Natural killer cell (primary cell): ENCODE measurements around the gene SF3A1. TPM values are rescaled to one million over a fixed set of nuclear protein-coding genes. Genes with fewer than 3 reads are reported as not detected.
A peak's percentile ranks its signal among the peaks of the same experiment; 100 is the strongest.

Experiments used
- ATAC-seq, 3 donors: fragments of 150-1000 bp in 2 of 3; fragments of 200-7000 bp in 1 of 3; cut with Tn5 transposase; 1 replicate in 1 of 3; 2 replicates in 2 of 3; pipeline ENCODE4 v1.10.0; 2021; ENCODE audit warnings: mild to moderate bottlenecking in 2 of 3, moderate library complexity in 2 of 3
- DNase-seq, 2 donors: peaks; one replicate each; pipeline versions ENCODE4 v3.0.0 to v3.0.0-alpha.2; 2013 to 2021; ENCODE audit warnings: mixed read lengths in 1 of 2
- H3K27ac ChIP-seq: one replicate; pipeline ENCODE4 v1.5.1; 2013; ENCODE audit warnings: mild to moderate bottlenecking, low read length
- H3K27me3 ChIP-seq: one replicate; pipeline ENCODE4 v1.6.1; 2013; ENCODE audit warnings: low read length; ENCODE audit not compliant: control insufficient read depth, insufficient read depth
- H3K36me3 ChIP-seq: one replicate; pipeline ENCODE4 v1.6.1; 2013; ENCODE audit warnings: low read length; ENCODE audit not compliant: control insufficient read depth, insufficient read depth
- H3K4me1 ChIP-seq: one replicate; pipeline ENCODE4 v1.6.1; 2013; ENCODE audit warnings: low read length; ENCODE audit not compliant: control insufficient read depth, insufficient read depth
- H3K4me3 ChIP-seq: one replicate; pipeline ENCODE4 v1.5.1; 2013; ENCODE audit warnings: low read length
- H3K9me3 ChIP-seq: one replicate; pipeline ENCODE4 v1.6.1; 2013; ENCODE audit warnings: low read length; ENCODE audit not compliant: control insufficient read depth, insufficient read depth
- H3K27ac Mint-ChIP-seq, 2 donors: one replicate each; pipeline ENCODE4 v1.8.0; 2022; ENCODE audit warnings: mild to moderate bottlenecking in 2 of 2, mixed read lengths in 2 of 2, moderate library complexity in 1 of 2
- H3K27me3 Mint-ChIP-seq, 2 donors: one replicate each; pipeline ENCODE4 v1.8.0; 2022; ENCODE audit warnings: low read depth in 2 of 2, mixed read lengths in 2 of 2
- H3K36me3 Mint-ChIP-seq: one replicate; pipeline ENCODE4 v1.8.0; 2022; ENCODE audit warnings: mixed read lengths
- H3K4me1 Mint-ChIP-seq, 2 donors: one replicate each; pipeline ENCODE4 v1.8.0; 2022; ENCODE audit warnings: mixed read lengths in 2 of 2
- H3K4me3 Mint-ChIP-seq: one replicate; pipeline ENCODE4 v1.8.0; 2022; ENCODE audit warnings: mild to moderate bottlenecking, moderate library complexity, mixed read lengths
- H3K9me3 Mint-ChIP-seq, 2 donors: one replicate each; pipeline ENCODE4 v1.8.0; 2022; ENCODE audit warnings: mixed read lengths in 2 of 2
- CTCF ChIP-seq: fragments of 200-600 bp; IDR thresholded peaks from one replicate; pipeline ENCODE4 v1.8.0; 2022; ENCODE audit warnings: antibody characterized with exemption
- WGBS: methylation state at CpG from one replicate; pipeline ENCODE4 v1.1.7; 2013; ENCODE audit warnings: missing lambda C conversion rate; ENCODE audit not compliant: insufficient coverage; 5-methylcytosine and 5-hydroxymethylcytosine counted together
- intact Hi-C: fragments of 100-400 bp; cut with micrococcal nuclease; formaldehyde crosslinking; loops from one replicate; pipeline ENCODE4 v1.14.2; 2022
- total RNA-seq, 4 donors: library from RNA; stranded (reverse); fragments of 120-200 nt in 1 of 4; gene quantifications; one replicate each; pipeline versions ENCODE4 v1.2.3 to v1.2.4, GENCODE V29; 2013 to 2022

Gene SF3A1
- total RNA-seq, 3 donors from 2014 or later (not counting 1 experiment from before 2014, with no cell fraction given) = 309 to 340 (median 319) TPM

DNA sequence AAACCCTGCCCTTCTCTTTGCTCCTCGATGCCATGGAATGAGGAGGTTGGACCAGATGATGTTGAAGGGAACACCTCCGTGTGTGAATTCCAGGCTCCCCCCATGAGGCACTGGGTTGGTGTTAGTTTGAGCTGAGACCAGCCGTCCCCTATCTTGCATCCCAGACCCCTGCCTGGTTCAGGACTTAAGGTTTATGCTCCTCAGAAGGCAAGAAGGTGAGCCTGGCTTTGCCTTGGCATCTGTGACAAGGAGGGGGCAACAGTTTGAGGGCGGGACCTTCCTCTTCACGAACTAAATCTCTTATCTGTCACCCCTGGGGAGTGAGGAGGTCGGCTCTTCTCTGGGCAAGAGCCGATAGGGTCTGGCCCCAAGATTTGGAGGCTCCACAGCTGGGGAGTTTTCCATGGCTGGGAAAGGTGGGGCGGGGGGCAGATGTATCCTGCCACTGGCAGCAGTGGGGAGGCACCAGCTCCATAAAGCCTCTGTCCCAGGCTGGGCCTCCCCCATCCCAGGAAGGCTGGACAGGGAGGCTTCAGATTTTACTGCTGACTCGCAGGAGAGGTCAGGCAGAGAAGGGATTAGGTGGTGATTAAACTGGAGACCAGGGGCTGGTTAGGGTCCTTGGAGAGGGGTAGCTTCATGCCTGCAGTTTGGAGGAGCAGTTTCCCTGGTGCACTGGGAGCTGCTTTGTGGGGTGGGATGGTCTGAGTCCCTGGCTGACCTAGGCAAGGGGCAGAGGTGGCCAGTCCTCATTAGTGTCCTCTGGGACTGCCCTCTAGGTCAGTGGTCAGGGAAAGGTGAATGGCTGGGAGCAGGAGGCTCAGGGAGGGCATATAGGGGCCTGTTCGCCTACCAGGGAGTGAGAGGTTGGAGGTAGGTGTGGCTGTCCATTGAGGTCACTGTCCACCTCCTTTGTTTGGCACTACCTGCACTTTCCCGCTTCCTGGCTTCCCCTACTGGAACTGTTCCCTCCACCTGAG is 41.3 kb upstream of the SF3A1 start:
- peak overlapping the region; percentile 25 for H3K4me3 Mint-ChIP-seq
- DNase-seq (peak in 1 of 2 donors; percentile 33), ATAC-seq (peak in 1 of 3 donors; percentile 12)
- Histone ChIP-seq H3K4me3 (no peak overlapping the region), H3K4me1 (peaks cover 28% of the 10 kb centered on the region), H3K9me3 (no peaks in the 10 kb centered on the region), H3K36me3 (no peaks in the 10 kb centered on the region), H3K27ac (no peak overlapping the region), H3K27me3 (peaks cover 28% of the 10 kb centered on the region)
- H3K9me3 Mint-ChIP-seq = no peaks in the 10 kb centered on the region
- peaks cover 41 to 46% of the 10 kb centered on the region in 2 donors for H3K27me3 Mint-ChIP-seq
- intact Hi-C loops = no loop called here
- 40% methylated on average over 9 of the region's 11 CpGs for WGBS
- H3K4me1 Mint-ChIP-seq = peaks cover 13 to 24% of the 10 kb centered on the region in 2 donors
- H3K36me3 Mint-ChIP-seq = no peaks in the 10 kb centered on the region
- no peak for TF ChIP-seq CTCF
- no peak overlapping the region for H3K27ac Mint-ChIP-seq

GRCh38 chr22:30396871-30397655 is 40.4 kb upstream of the SF3A1 start, which contains the start of gene SEC14L2:
SEC14L2 (plus strand) TSS chr22:30397018; CDS start chr22:30397117, 99 bp downstream.
- Histone ChIP-seq H3K36me3 (no peaks in the 10 kb centered on the region), H3K27ac (no peak within 1 kb of the TSS), H3K4me1 (peaks cover 28% of the 10 kb centered on the region), H3K27me3 (peaks cover 28% of the 10 kb centered on the region), H3K9me3 (no peaks in the 10 kb centered on the region), H3K4me3 (peak within 1 kb of the TSS; percentile 20)
- H3K9me3 Mint-ChIP-seq = no peaks in the 10 kb centered on the region
- H3K36me3 Mint-ChIP-seq = no peaks in the 10 kb centered on the region
- 2% methylated on average over 56 of the region's 56 CpGs for WGBS
- intact Hi-C loops = no loop called here
- no peak for TF ChIP-seq CTCF
- peaks cover 13 to 24% of the 10 kb centered on the region in 2 donors for H3K4me1 Mint-ChIP-seq
- DNase-seq (peak in 1 of 2 donors; percentile 76), ATAC-seq (peak; percentile 44 to 64 (median 58))
- peaks cover 41 to 46% of the 10 kb centered on the region in 2 donors for H3K27me3 Mint-ChIP-seq
- peak within 1 kb of the TSS in 1 of 2 donors; percentile 31 for H3K27ac Mint-ChIP-seq
- peak within 1 kb of the TSS; percentile 28 for H3K4me3 Mint-ChIP-seq

GRCh38 chr22:30393885-30394284 is 37.2 kb upstream of the SF3A1 start:
- Histone ChIP-seq H3K27ac (no peak overlapping the region), H3K4me1 (peaks cover 26% of the 10 kb centered on the region), H3K4me3 (no peak overlapping the region), H3K9me3 (no peaks in the 10 kb centered on the region), H3K27me3 (peaks cover 28% of the 10 kb centered on the region), H3K36me3 (no peaks in the 10 kb centered on the region)
- Mint-ChIP-seq H3K4me3 (no peak overlapping the region), H3K27ac (no peak overlapping the region), H3K27me3 (peaks cover 37 to 41% of the 10 kb centered on the region in 2 donors), H3K36me3 (no peaks in the 10 kb centered on the region), H3K4me1 (peaks cover 9 to 21% of the 10 kb centered on the region in 2 donors), H3K9me3 (no peaks in the 10 kb centered on the region)
- intact Hi-C loops = no loop called here
- DNase-seq (no peak), ATAC-seq (no peak)
- TF ChIP-seq CTCF = no peak
- WGBS = 84% methylated on average over 2 of the region's 3 CpGs
